Measurements from ENCODE around the gene NLRP6. TPM values are rescaled to one million over a fixed set of nuclear protein-coding genes. Genes with fewer than 3 reads are reported as not detected.
"Not testable (repeated sequence)": the region's sequence is repeated elsewhere in the genome, so short reads cannot be mapped to it uniquely, and the experiment has no call there.

The NLRP6 gene
- total RNA-seq, 1 donor from 2014 or later: not detected

DNA sequence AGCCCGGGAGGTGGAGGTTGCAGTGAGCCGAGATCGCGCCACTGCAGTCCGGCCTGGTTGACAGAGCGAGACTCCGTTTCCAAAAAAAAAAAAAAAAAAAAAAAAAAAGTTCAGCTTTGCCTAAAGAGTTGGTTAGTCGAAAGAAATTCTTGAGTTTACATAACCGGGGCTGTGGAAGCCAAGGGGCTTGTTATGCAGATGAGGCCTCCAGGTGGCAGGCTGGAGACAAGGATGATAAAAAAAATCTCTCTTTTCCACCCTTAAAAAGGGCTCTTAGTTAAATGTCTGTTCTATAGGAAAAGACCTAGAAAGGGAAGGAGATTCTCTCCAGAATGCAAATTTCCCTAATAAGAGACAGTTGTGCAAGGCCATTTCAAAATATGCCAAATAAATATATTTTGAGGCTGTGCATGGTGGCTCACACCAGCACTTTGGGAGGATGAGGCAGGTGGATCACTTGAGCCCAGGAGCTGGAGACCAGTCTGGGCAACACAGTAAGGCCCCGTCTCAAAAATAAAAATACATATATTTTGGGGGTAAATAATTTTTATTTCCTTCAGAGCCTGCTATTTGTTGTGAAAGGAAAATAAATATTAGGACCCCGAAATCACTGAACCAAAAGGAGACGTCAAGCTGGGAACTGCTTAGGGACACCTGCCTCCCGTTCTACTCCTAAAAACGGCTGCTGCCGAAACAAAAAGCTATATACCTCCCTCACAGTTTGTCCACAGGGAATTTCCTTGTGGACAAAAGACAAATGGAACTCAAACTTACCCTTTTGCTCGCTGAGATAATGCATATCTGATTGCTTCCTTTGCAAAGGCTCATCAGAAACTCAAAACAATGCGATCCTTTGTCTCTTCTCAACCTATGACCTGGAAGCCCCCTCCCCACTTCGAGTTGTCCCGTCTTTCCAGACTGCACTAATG is 27.0 kb downstream of the NLRP6 start:
- peaks cover 52% of the 10 kb centered on the region for H3K4me1 ChIP-seq
- peaks cover 38% of the 10 kb centered on the region for H3K27me3 ChIP-seq (ENCODE audit: low read depth)
- no peaks in the 10 kb centered on the region for H3K9me3 ChIP-seq (replicated peaks)
- intact Hi-C loops (cut with micrococcal nuclease): no loop called here
- no peaks in the 10 kb centered on the region for H3K36me3 ChIP-seq
- no peak overlapping the region for H3K4me3 ChIP-seq
- H3K27ac ChIP-seq (replicated peaks): peak overlapping the region; percentile 93
- peak; percentile 68 for DNase-seq
- peak; percentile 78 for TF ChIP-seq CTCF (IDR thresholded peaks at IDR 0.05; ENCODE audit: borderline replicate concordance)

GRCh38 chr11:305844-306211 is 27.6 kb downstream of the NLRP6 start:
- peak overlapping the region; percentile 93 for H3K27ac ChIP-seq (replicated peaks)
- H3K4me3 ChIP-seq: no peak overlapping the region
- no peaks in the 10 kb centered on the region for H3K9me3 ChIP-seq (replicated peaks)
- no peaks in the 10 kb centered on the region for H3K36me3 ChIP-seq
- H3K27me3 ChIP-seq (ENCODE audit: low read depth): peaks cover 31% of the 10 kb centered on the region
- no peak for DNase-seq
- intact Hi-C loops (cut with micrococcal nuclease): no loop called here
- no peak for TF ChIP-seq CTCF (IDR thresholded peaks at IDR 0.05; ENCODE audit: borderline replicate concordance)
- H3K4me1 ChIP-seq: peaks cover 49% of the 10 kb centered on the region

- intact Hi-C loops (cut with micrococcal nuclease): no loop called here
- Histone ChIP-seq H3K9me3 (replicated peaks) (no peaks in the 10 kb centered on the region), H3K4me3 (peak overlapping the region; percentile 67), H3K36me3 (no peaks in the 10 kb centered on the region), H3K27ac (replicated peaks) (peak overlapping the region; percentile 93), H3K4me1 (peaks cover 51% of the 10 kb centered on the region), H3K27me3 (ENCODE audit: low read depth) (peaks cover 27% of the 10 kb centered on the region)
- no peak for TF ChIP-seq CTCF (IDR thresholded peaks at IDR 0.05; ENCODE audit: borderline replicate concordance)
- no peak for DNase-seq
Observed at GRCh38 chr11:306645-307371, 28.6 kb downstream of the NLRP6 start.

DNA sequence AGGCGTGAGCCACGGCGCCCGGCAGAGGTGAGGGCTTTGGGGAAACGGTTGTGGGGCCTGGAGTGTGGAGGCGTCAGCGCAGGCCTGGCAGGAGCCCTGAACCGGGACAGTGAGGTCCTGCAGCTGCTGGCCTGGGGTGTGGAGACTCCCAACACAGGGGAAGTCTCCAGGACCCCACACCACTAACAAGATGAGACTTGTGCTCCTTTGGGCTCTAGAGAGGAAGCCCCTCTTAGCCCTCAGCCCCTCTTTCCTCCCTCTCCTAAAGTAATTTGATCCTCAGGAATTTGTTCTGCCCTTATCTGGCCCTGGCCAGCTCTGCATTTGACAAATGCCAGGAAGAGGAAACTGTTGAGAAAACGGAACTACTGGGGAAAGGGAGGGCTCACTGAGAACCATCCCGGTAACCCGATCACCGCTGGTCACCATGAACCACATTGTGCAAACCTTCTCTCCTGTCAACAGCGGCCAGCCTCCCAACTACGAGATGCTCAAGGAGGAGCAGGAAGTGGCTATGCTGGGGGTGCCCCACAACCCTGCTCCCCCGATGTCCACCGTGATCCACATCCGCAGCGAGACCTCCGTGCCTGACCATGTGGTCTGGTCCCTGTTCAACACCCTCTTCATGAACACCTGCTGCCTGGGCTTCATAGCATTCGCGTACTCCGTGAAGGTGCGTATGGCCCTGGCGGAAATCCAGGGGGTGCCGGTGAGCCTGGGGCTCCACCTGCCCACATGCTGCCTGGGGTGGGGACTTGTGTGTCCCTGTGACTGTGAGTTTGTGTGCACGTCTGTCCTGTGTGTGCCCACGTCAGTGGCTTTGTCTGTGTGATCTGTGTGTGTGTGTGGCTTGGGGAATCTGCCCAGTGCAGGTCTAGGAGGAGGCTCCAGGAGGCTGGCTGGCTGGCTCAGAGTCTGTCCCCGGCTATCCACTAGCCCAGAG is 29.8 kb downstream of the NLRP6 start, which contains the start of gene IFITM2:
Gene IFITM2 (plus strand): TSS at position 51 of the 943 bp plus-strand sequence. CDS start 377 bp downstream, at position 428.
- H3K27ac ChIP-seq (replicated peaks): peak within 1 kb of the TSS; percentile 93
- H3K4me3 ChIP-seq: peak within 1 kb of the TSS; percentile 67
- H3K36me3 ChIP-seq; H3K9me3 ChIP-seq (replicated peaks); intact Hi-C loops (cut with micrococcal nuclease): not testable (repeated sequence)
- peak; percentile 74 for DNase-seq
- peaks cover 30% of the 10 kb centered on the region for H3K27me3 ChIP-seq (ENCODE audit: low read depth)
- peaks cover 63% of the 10 kb centered on the region for H3K4me1 ChIP-seq
- TF ChIP-seq CTCF (IDR thresholded peaks at IDR 0.05; ENCODE audit: borderline replicate concordance): peak; percentile 25

DNA sequence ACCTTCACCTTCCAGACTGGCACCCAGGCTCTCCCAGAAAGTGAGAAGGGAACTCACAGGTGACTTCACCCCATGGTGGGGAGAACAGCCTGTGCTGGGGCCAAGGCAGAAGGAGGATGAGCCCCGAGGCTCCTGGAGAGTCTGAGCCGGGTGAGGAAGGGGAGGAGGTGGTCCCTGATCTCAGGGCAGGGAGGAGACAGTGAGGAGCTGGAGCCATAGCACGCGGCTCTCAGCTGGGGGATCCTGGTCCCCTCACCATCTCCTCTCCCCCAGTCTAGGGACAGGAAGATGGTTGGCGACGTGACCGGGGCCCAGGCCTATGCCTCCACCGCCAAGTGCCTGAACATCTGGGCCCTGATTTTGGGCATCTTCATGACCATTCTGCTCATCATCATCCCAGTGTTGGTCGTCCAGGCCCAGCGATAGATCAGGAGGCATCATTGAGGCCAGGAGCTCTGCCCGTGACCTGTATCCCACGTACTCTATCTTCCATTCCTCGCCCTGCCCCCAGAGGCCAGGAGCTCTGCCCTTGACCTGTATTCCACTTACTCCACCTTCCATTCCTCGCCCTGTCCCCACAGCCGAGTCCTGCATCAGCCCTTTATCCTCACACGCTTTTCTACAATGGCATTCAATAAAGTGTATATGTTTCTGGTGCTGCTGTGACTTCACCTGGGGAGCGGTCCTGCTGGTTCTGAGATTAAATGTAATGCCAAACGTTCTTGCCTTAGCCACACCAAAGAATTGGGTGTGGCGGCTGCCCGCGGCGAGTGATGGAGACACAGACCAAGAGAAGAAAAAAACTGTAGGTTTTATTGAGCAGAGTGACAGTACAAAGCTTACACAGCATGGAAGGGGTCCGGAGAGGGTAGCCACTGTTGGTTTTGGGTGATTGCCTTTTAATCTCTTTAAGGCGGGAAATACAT is 30.8 kb downstream of the NLRP6 start:
- DNase-seq; H3K36me3 ChIP-seq; H3K9me3 ChIP-seq (replicated peaks); intact Hi-C loops (cut with micrococcal nuclease): not testable (repeated sequence)
- Histone ChIP-seq H3K4me1 (peaks cover 73% of the 10 kb centered on the region), H3K27me3 (ENCODE audit: low read depth) (peaks cover 34% of the 10 kb centered on the region), H3K4me3 (peak overlapping the region; percentile 67), H3K27ac (replicated peaks) (peak overlapping the region; percentile 93)

- DNase-seq; intact Hi-C loops (cut with micrococcal nuclease): not testable (repeated sequence)
- H3K4me1 ChIP-seq: peaks cover 68% of the 10 kb centered on the region
Observed at GRCh38 chr11:309979-310572, 31.9 kb downstream of the NLRP6 start.

DNA sequence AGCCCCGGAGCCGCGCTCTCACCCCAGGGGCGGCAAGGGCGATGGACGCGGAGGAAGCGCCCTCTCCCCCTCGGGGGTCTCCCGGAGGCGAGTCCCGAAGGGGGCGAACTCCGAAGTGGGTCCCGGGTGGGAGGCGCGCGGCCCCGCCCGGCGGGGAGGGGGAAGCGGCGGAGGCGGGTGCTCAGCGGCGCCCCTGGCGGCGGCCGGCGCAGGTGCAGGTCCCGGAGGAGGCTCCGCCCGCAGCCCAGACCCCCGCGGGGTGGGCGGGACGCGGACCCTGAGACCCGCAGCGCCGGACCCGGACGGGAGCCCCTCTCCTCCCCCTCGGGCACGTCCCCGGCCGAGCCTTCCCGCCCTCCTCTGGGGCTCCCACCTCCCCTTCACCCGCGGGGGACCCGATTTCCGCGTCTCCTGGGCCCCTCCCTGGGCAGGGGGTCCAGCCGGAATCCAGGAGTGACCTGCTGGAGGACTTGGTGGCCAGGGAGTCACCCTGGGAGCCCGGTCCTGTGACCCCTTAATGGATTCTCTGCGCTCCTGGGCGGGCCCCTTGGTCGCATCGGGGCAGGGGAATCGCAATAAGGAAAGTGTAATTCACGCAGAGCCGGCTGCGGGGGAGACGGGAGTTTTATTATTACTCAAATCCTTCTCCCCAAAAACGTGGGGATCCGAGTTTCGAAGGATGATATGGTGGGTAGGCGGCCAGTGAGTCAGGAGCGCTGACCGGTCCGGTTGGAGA is 33.0 kb downstream of the NLRP6 start:
- H3K36me3 ChIP-seq; H3K9me3 ChIP-seq (replicated peaks); DNase-seq; intact Hi-C loops (cut with micrococcal nuclease): not testable (repeated sequence)
- H3K4me1 ChIP-seq: peaks cover 68% of the 10 kb centered on the region
- peak overlapping the region; percentile 94 for H3K27ac ChIP-seq (replicated peaks)
- H3K27me3 ChIP-seq (ENCODE audit: low read depth): peaks cover 52% of the 10 kb centered on the region
- peak overlapping the region; percentile 74 for H3K4me3 ChIP-seq

More at GRCh38 chr11:309979-310572, 31.9 kb downstream of the NLRP6 start:
- peak overlapping the region; percentile 93 for H3K27ac ChIP-seq (replicated peaks)
- not testable (repeated sequence) for H3K36me3 ChIP-seq; H3K9me3 ChIP-seq (replicated peaks)
- H3K27me3 ChIP-seq (ENCODE audit: low read depth): peaks cover 40% of the 10 kb centered on the region
- H3K4me3 ChIP-seq: peak overlapping the region; percentile 67

Measured in left ventricle myocardium inferior (tissue), 1 donor.